Liver (tissue), 9 donors: ENCODE measurements around the gene RAD51B. TPM values are rescaled to one million over a fixed set of nuclear protein-coding genes. Genes with fewer than 3 reads are reported as not detected.

Experiments
- DNase-seq: peaks from one replicate; pipeline ENCODE4 v3.0.0-alpha.2; 2017; ENCODE audit warnings: low spot score
- H3K27ac ChIP-seq, 2 donors: one replicate each; pipeline ENCODE4 v1.7.0; 2013; ENCODE audit warnings: inconsistent platforms in 2 of 2, low read length in 2 of 2, control low read depth in 1 of 2, low read depth in 1 of 2, mild to moderate bottlenecking in 1 of 2
- H3K27me3 ChIP-seq, 4 donors: one replicate each; pipeline versions ENCODE4 v1.6.1 to v1.7.0; 2013; ENCODE audit warnings: low read length in 3 of 4, inconsistent platforms in 1 of 4, mild to moderate bottlenecking in 1 of 4, moderate library complexity in 1 of 4; ENCODE audit not compliant: control insufficient read depth in 4 of 4, insufficient read depth in 4 of 4
- H3K36me3 ChIP-seq, 4 donors: one replicate each; pipeline versions ENCODE4 v1.6.1 to v1.7.0; 2013; ENCODE audit warnings: low read length in 3 of 4, mild to moderate bottlenecking in 3 of 4, low read depth in 1 of 4, moderate library complexity in 1 of 4; ENCODE audit not compliant: control insufficient read depth in 4 of 4, insufficient read depth in 3 of 4
- H3K4me1 ChIP-seq, 4 donors: one replicate each; pipeline versions ENCODE4 v1.6.1 to v1.7.0; 2013; ENCODE audit warnings: low read length in 3 of 4, mild to moderate bottlenecking in 3 of 4, moderate library complexity in 1 of 4; ENCODE audit not compliant: control insufficient read depth in 4 of 4, insufficient read depth in 4 of 4
- H3K4me3 ChIP-seq, 3 donors: one replicate each; pipeline versions ENCODE4 v1.6.1 to v1.7.0; 2013; ENCODE audit warnings: low read length in 3 of 3, control low read depth in 1 of 3, low read depth in 1 of 3, mild to moderate bottlenecking in 1 of 3
- H3K9ac ChIP-seq, 2 donors: one replicate each; pipeline ENCODE4 v1.7.0; 2013; ENCODE audit warnings: low read length in 2 of 2, mild to moderate bottlenecking in 2 of 2, moderate library complexity in 2 of 2, control low read depth in 1 of 2, low read depth in 1 of 2
- H3K9me3 ChIP-seq, 4 donors: one replicate each; pipeline versions ENCODE4 v1.6.1 to v1.7.0; 2013; ENCODE audit warnings: low read length in 3 of 4; ENCODE audit not compliant: control insufficient read depth in 4 of 4
- ATF3 ChIP-seq: IDR thresholded peaks from 2 replicates; pipeline ENCODE4 v1.6.1; 2016; ENCODE audit warnings: antibody characterized with exemption
- CTCF ChIP-seq: fragments of 150-350 bp; IDR thresholded peaks from 2 replicates; pipeline ENCODE4 v1.5.1; 2017; ENCODE audit warnings: improper control_type of control experiment, low read depth, low read length; ENCODE audit not compliant: missing input control
- EGR1 ChIP-seq, 2 donors: IDR thresholded peaks; 2 replicates each; pipeline ENCODE4 v1.6.1; 2016 to 2018; ENCODE audit warnings: antibody characterized with exemption in 2 of 2, low read depth in 2 of 2
- FOXA1 ChIP-seq: IDR thresholded peaks from 2 replicates; pipeline ENCODE4 v1.6.1; 2016; ENCODE audit warnings: antibody characterized with exemption
- FOXA2 ChIP-seq: IDR thresholded peaks from 2 replicates; pipeline ENCODE4 v1.6.1; 2016; ENCODE audit warnings: antibody characterized with exemption
- GABPA ChIP-seq, 2 donors: IDR thresholded peaks in 1 of 2; conservative IDR thresholded peaks in 1 of 2; 2 replicates each; pipeline ENCODE4 v1.6.1; 2016; ENCODE audit warnings: antibody characterized with exemption in 2 of 2, mild to moderate bottlenecking in 1 of 2, moderate library complexity in 1 of 2
- HNF4A ChIP-seq, 2 donors: conservative IDR thresholded peaks; 2 replicates each; pipeline ENCODE4 v1.6.1; 2016; ENCODE audit warnings: antibody characterized with exemption in 2 of 2, mild to moderate bottlenecking in 2 of 2
- HNF4G ChIP-seq: IDR thresholded peaks from 2 replicates; pipeline ENCODE4 v1.6.1; 2016; ENCODE audit warnings: antibody characterized with exemption
- JUND ChIP-seq, 2 donors: IDR thresholded peaks; 2 replicates each; pipeline ENCODE4 v1.6.1; 2016; ENCODE audit warnings: antibody characterized with exemption in 2 of 2
- MAX ChIP-seq: IDR thresholded peaks from 2 replicates; pipeline ENCODE4 v1.6.1; 2016; ENCODE audit warnings: antibody characterized with exemption
- NR2F2 ChIP-seq: IDR thresholded peaks from 2 replicates; pipeline ENCODE4 v1.6.1; 2016; ENCODE audit warnings: antibody characterized with exemption
- RAD21 ChIP-seq, 2 donors: IDR thresholded peaks; 2 replicates each; pipeline ENCODE4 v1.6.1; 2016; ENCODE audit warnings: antibody characterized with exemption in 2 of 2, mild to moderate bottlenecking in 2 of 2
- RXRA ChIP-seq, 2 donors: IDR thresholded peaks; 2 replicates each; pipeline ENCODE4 v1.6.1; 2017 to 2018; ENCODE audit warnings: antibody characterized with exemption in 2 of 2, mild to moderate bottlenecking in 1 of 2
- SP1 ChIP-seq: IDR thresholded peaks from 2 replicates; pipeline ENCODE4 v1.6.1; 2018; ENCODE audit warnings: antibody characterized with exemption, mild to moderate bottlenecking
- TAF1 ChIP-seq: conservative IDR thresholded peaks from 2 replicates; pipeline ENCODE4 v1.6.1; 2016; ENCODE audit warnings: antibody characterized with exemption, mild to moderate bottlenecking
- YY1 ChIP-seq: IDR thresholded peaks from 2 replicates; pipeline ENCODE4 v1.6.1; 2016; ENCODE audit warnings: antibody characterized with exemption, mild to moderate bottlenecking
- ZBTB33 ChIP-seq: IDR thresholded peaks from 2 replicates; pipeline ENCODE4 v1.6.1; 2016; ENCODE audit warnings: antibody characterized with exemption
- WGBS: extraction: QIAGEN DNeasy Blood & Tissue Kit; methylation state at CpG from one replicate; pipeline ENCODE4 v1.1.7; 2013; 5-methylcytosine and 5-hydroxymethylcytosine counted together
- polyA plus RNA-seq, 2 donors: library from polyadenylated mRNA; stranded (reverse) in 1 of 2; unstranded in 1 of 2; fragments of 200-250 nt in 1 of 2; fragments of >200 nt in 1 of 2; fragmentation: Nextera tagmentation in 1 of 2; extraction: Ambion mirVana in 1 of 2; gene quantifications; one replicate each; pipeline versions ENCODE4 v1.2.1 to v1.2.3, GENCODE V29; 2013 to 2015
- total RNA-seq, 2 donors: library from RNA; depleted of rRNA; stranded (reverse); fragments of >200 nt; gene quantifications; one replicate each; pipeline ENCODE4 v1.2.3, GENCODE V29; 2014
- donor health status: healthy.
- donor health status: healthy.
- donor health status: healthy.
- donor health status: healthy.
- donor health status: healthy.

Gene RAD51B
- total and polyA plus RNA-seq, 4 donors, result 0.81 to 12.9 (median 2.4) TPM

GRCh38 chr14:68062651-68063050 lies 243.1 kb downstream of the RAD51B start:
- no peak for DNase-seq
- H3K9ac ChIP-seq, result no peak overlapping the region
- peaks cover 0 to 2% (median 0%) of the 10 kb centered on the region in 4 donors for H3K36me3 ChIP-seq
- H3K27me3 ChIP-seq, result no peaks in the 10 kb centered on the region
- no peak overlapping the region for H3K27ac ChIP-seq
- no peaks in the 10 kb centered on the region for H3K9me3 ChIP-seq
- H3K4me1 ChIP-seq, result no peaks in the 10 kb centered on the region
- TF ChIP-seq JUND (IDR thresholded peaks at IDR 0.05), result no peak
- TF ChIP-seq FOXA2, result no peak
- no peak for TF ChIP-seq YY1
- no peak for TF ChIP-seq SP1
- no peak for TF ChIP-seq HNF4A (conservative IDR thresholded peaks at IDR 0.05)
- TF ChIP-seq TAF1, result no peak
- TF ChIP-seq CTCF, result no peak
- no peak for TF ChIP-seq FOXA1
- TF ChIP-seq GABPA (IDR thresholded peaks at IDR 0.05 in 1 of 2, conservative IDR thresholded peaks at IDR 0.05 in 1 of 2), result no peak
- no peak for TF ChIP-seq NR2F2
- TF ChIP-seq HNF4G, result no peak
- TF ChIP-seq ATF3, result no peak
- no peak for TF ChIP-seq ZBTB33
- TF ChIP-seq RXRA (IDR thresholded peaks at IDR 0.05), result no peak
- no peak for TF ChIP-seq MAX
- H3K4me3 ChIP-seq, result no peak overlapping the region
- WGBS, result 98% methylated on average over 2 of the region's 2 CpGs

GRCh38 chr14:68065322-68065721 lies 245.7 kb downstream of the RAD51B start:
- Histone ChIP-seq H3K9me3 (no peaks in the 10 kb centered on the region), H3K4me1 (no peaks in the 10 kb centered on the region), H3K9ac (no peak overlapping the region), H3K27me3 (no peaks in the 10 kb centered on the region), H3K36me3 (peaks cover 0 to 2% (median 0%) of the 10 kb centered on the region in 4 donors), H3K27ac (no peak overlapping the region), H3K4me3 (no peak overlapping the region)
- TF ChIP-seq FOXA2 (no peak), EGR1 (IDR thresholded peaks at IDR 0.05; ENCODE audit: low read depth in 2 of 2) (no peak), YY1 (no peak), FOXA1 (no peak), HNF4A (conservative IDR thresholded peaks at IDR 0.05) (no peak), RAD21 (IDR thresholded peaks at IDR 0.05) (no peak), SP1 (no peak), ZBTB33 (no peak), TAF1 (no peak), JUND (IDR thresholded peaks at IDR 0.05) (no peak)
- WGBS, result 98% methylated on average over 3 of the region's 3 CpGs
- no peak for DNase-seq
